HAP-1 (cell line): Measurements from ENCODE around the gene TRMT10B.
"Not testable (repeated sequence)": the region's sequence is repeated elsewhere in the genome, so short reads cannot be mapped to it uniquely, and the experiment has no call there.

Experiments
- DNase-seq, 2 experiments: peaks; one replicate each; pipeline ENCODE4 v3.0.0-alpha.2; 2016 to 2020; ENCODE audit warnings: low spot score in 2 of 2
- H3K27me3 ChIP-seq: fragments of 250-450 bp; sonication (Bioruptor Pico); 2 replicates; pipeline ENCODE4 v1.5.1; 2020; ENCODE audit warnings: low read depth, mild to moderate bottlenecking, moderate library complexity
- H3K36me3 ChIP-seq: fragments of 250-450 bp; sonication (Bioruptor Pico); replicated peaks from 2 replicates; pipeline ENCODE4 v1.5.1; 2020; ENCODE audit warnings: mild to moderate bottlenecking
- H3K4me1 ChIP-seq: fragments of 250-450 bp; sonication (Bioruptor Pico); 2 replicates; pipeline ENCODE4 v1.5.1; 2020; ENCODE audit warnings: mild to moderate bottlenecking
- H3K4me3 ChIP-seq: fragments of 250-450 bp; sonication (Bioruptor Pico); 2 replicates; pipeline ENCODE4 v1.5.1; 2020; ENCODE audit warnings: mild to moderate bottlenecking, moderate library complexity
- H3K9me3 ChIP-seq: fragments of 250-450 bp; sonication (Bioruptor Pico); 2 replicates; pipeline ENCODE4 v1.5.1; 2020; ENCODE audit warnings: mild to moderate bottlenecking, moderate library complexity
- in situ Hi-C: fragments of 300-500 bp; cut with MboI; formaldehyde crosslinking; loops from 3 replicates; pipeline ENCODE4 v1.14.3; 2020; ENCODE audit warnings: low sequenced_read_pairs, inconsistent platforms, mixed read lengths

Gene TRMT10B

DNA sequence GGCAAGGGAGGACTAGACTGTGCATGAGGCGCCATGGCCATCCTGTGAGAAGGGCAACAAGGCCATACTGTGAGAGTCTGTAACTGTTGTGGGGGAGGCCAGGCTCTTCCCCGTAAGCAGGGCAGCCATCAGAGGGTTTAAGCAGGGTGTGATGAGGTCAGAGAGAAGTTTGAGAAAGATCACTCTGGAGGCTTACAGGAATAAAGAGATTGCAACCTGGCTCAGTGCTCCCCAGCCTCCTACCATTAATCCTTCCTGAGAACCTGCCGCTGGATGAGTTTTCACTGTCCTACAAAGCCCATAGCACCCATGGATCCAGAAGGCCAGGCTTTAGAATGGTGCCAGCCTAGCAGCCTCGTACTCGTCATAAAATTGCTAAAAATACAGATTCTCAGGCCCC lies 14.4 kb upstream of the TRMT10B start:
- Histone ChIP-seq H3K9me3 (no peaks in the 10 kb centered on the region), H3K27me3 (no peaks in the 10 kb centered on the region), H3K4me3 (no peak overlapping the region), H3K36me3 (no peaks in the 10 kb centered on the region), H3K4me1 (no peaks in the 10 kb centered on the region)
- DNase-seq: no peak
- in situ Hi-C loops: no loop called here

DNA sequence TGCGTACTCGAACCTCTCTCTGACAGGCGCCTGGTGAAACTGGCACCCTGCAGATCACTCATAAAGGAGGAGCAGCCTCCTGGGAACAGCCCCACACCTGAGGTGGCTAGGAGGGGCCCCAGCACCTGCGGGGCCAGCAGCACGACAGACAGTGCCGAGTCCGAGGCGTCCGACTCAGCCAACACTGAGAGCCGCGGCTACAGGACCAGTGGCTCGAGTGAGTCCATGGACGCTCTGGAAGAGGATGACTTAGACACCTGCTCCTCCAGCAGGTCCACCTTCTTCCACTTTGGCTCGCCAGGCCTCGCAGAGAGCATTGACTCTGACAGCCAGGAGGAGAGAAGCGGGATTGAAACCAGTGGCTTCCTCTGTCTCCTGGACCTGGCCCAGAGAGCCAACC lies 13.5 kb upstream of the TRMT10B start:
- Histone ChIP-seq H3K4me1 (no peaks in the 10 kb centered on the region), H3K9me3 (no peaks in the 10 kb centered on the region), H3K4me3 (no peak overlapping the region), H3K36me3 (no peaks in the 10 kb centered on the region), H3K27me3 (no peaks in the 10 kb centered on the region)
- DNase-seq: no peak
- in situ Hi-C loops: no loop called here

- Histone ChIP-seq H3K27me3 (no peaks in the 10 kb centered on the region), H3K4me3 (no peak overlapping the region), H3K9me3 (no peaks in the 10 kb centered on the region), H3K4me1 (no peaks in the 10 kb centered on the region), H3K36me3 (no peaks in the 10 kb centered on the region)
- in situ Hi-C loops: no loop called here
- DNase-seq: no peak
Observed at GRCh38 chr9:37740631-37741328, 12.8 kb upstream of the TRMT10B start.

DNA sequence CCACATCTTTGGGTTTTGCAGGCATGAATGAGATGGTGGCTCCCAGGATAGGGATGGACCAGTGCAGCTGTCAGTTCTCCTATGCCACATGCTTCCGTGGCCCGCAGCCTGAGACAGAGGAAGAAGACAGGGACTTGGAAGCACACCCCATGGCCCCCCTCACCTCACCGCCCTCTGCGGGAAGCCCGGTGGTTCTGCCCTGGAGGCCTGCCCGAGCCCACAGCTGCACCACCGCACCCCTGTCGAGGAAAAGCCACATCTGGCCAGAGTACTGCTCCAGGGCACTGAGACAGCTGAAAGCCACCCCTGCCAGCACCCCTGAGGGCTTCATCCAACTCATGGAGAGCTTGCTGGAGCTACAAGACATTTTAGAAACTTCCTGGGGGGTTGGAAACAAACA lies 7.6 kb upstream of the TRMT10B start:
- no peaks in the 10 kb centered on the region for H3K36me3 ChIP-seq
- H3K27me3 ChIP-seq: no peaks in the 10 kb centered on the region
- H3K4me1 ChIP-seq: no peaks in the 10 kb centered on the region
- no peaks in the 10 kb centered on the region for H3K9me3 ChIP-seq
- DNase-seq: no peak
- in situ Hi-C loops: no loop called here
- H3K4me3 ChIP-seq: no peak overlapping the region

DNA sequence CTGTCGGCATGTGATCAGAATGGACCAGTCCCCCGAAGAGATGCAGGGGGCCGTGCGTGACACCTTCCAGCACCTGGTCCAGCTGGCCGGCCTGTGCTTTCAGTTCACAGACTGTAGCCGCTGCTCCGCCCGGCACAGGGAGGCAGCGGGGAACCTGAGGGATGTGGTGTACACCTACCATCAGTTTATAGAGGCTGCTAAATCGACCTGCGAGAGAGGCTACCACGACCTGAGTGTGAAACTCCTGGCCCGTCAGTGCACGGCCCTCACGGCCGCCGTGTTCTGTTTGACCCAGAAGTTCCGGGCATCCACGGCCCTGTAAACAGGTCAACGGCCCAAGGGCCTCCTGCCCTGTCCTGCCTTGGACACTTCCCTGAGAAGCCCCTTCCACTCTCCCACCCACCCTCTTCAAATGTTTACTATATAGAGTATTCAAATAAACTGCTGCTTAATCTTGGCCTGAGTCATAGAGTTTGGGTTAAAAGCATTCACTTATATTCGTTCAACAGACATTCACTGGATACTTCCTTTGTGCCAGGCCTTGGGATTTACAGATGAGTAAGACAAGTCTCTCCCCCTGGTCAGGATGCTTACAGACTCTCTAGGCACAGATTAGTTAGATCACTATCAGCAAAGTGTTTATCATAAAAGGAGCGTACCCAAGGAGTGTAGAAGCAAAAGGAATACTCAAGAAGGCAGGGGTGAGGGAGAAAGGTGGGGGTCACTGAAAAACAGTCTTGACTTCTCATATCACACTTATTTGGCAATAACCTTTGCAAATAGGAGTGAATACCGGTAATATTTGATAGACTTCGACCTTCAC lies 6.9 kb upstream of the TRMT10B start:
- H3K4me3 ChIP-seq: no peak overlapping the region
- in situ Hi-C loops: no loop called here
- no peak for DNase-seq
- H3K36me3 ChIP-seq: no peaks in the 10 kb centered on the region
- H3K27me3 ChIP-seq: no peaks in the 10 kb centered on the region
- no peaks in the 10 kb centered on the region for H3K4me1 ChIP-seq
- no peaks in the 10 kb centered on the region for H3K9me3 ChIP-seq

DNA sequence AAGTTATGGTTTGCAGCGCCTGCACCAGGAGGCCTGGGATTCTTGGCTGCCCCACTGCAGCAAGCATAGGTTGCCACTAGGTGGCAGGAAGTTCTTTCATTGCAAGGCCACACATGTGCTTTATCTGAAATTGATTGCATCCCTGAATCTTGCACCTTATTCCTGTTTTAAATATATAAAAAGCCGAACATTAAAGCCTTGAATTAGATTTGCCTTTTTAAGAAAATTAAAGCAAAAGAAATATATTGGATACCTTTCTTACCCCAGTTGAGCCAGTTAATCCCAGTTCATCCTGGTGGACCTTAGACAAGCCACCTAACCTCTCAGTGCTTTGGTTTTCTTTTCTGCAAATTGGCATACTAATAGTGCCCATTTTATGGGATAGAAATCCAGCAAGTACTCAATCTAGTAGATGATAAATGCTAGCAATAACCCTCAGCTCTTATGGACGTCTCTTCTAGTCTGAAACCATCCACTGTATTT lies 6.3 kb upstream of the TRMT10B start:
- Histone ChIP-seq H3K36me3 (no peaks in the 10 kb centered on the region), H3K9me3 (no peaks in the 10 kb centered on the region), H3K4me3 (no peak overlapping the region), H3K4me1 (no peaks in the 10 kb centered on the region), H3K27me3 (no peaks in the 10 kb centered on the region)
- peak; percentile 65 to 77 for DNase-seq
- in situ Hi-C loops: no loop called here

GRCh38 chr9:37749129-37749528 lies 4.5 kb upstream of the TRMT10B start:
- no peak for DNase-seq
- Histone ChIP-seq H3K27me3 (no peaks in the 10 kb centered on the region), H3K4me3 (no peak overlapping the region), H3K36me3 (no peaks in the 10 kb centered on the region), H3K4me1 (peaks cover 6% of the 10 kb centered on the region; the same call in 1 of the 2 replicates), H3K9me3 (peaks cover 3% of the 10 kb centered on the region; the same call in 1 of the 2 replicates)
- in situ Hi-C loops: no loop called here

- Histone ChIP-seq H3K36me3 (no peaks in the 10 kb centered on the region), H3K27me3 (no peaks in the 10 kb centered on the region), H3K4me3 (no peak overlapping the region), H3K4me1 (peaks cover 7% of the 10 kb centered on the region; the same call in 1 of the 2 replicates), H3K9me3 (peaks cover 3% of the 10 kb centered on the region; the same call in 1 of the 2 replicates)
- in situ Hi-C loops: loop anchor here (10.0 kb wide), 1 partner anchor 156 kb away; the partner anchor contains the start of gene TOMM5
- DNase-seq: no peak
Observed at GRCh38 chr9:37751186-37751585, 2.4 kb upstream of the TRMT10B start.

DNA sequence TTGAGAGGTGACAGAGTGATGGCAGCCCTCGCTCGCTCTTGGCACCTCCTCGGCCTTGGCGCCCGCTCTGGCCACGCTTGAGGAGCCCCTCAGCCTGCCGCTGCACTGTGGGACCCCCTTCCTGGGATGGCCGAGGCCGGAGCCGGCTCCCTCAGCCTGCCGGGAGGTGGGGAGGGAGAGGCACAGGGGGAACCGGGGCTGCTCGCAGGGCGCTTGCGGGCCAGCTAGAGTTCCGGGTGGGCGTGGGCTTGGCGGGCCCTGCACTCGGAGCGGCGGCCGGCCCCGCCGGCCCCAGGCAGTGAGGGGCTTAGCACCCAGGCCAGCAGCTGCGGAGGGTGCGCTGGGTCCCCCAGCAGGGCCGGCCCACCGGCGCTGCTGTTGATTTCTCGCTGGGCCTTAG lies 1.9 kb upstream of the TRMT10B start:
- not testable (repeated sequence) for H3K36me3 ChIP-seq, H3K4me3 ChIP-seq, H3K9me3 ChIP-seq, H3K4me1 ChIP-seq, H3K27me3 ChIP-seq, DNase-seq
- in situ Hi-C loops: loop anchor here (10.0 kb wide), 1 partner anchor 157 kb away; the partner anchor contains the start of gene TOMM5

GRCh38 chr9:37752112-37752511 lies 1.5 kb upstream of the TRMT10B start:
- not testable (repeated sequence) for H3K9me3 ChIP-seq, H3K27me3 ChIP-seq, H3K4me3 ChIP-seq, DNase-seq, H3K4me1 ChIP-seq, H3K36me3 ChIP-seq
- in situ Hi-C loops: loop anchor here (10.0 kb wide), 1 partner anchor 157 kb away; the partner anchor contains the start of gene TOMM5

DNA sequence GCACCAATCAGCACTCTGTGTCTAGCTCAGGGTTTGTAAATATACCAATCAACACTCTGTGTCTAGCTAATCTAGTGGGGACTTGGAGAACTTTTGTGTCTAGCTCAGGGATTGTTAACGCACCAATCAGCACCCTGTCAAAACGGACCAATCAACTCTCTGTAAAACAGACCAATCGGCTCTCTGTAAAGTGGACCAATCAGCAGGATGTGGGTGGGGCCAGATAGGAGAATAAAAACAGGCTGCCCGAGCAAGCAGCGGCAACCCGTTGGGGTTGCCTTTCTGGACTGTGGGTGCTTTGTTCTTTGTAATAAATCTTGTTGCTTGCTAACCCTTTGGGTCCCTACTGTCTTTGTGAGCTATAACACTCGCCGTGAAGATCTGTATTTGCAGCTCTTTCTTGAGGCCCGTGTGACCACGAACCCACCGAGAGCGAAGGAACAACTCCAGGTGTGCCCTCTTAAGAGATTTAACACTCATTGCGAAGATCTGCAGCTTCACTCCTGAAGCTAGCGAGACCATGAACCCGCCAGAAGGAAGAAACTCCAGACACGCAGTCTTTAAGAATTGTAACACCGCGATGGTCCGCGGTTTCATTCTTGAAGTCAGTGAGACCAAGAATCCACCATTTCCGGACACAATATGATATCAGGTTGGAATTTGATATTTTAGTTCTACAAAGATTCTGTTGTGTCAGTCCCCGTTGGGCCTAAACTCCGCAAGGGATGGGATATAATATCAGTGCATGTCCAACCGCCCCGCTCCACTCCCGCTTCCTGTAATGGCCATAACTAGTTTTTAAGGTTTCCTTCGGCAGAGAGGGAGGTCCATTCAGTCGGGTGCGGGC lies 740 bp upstream of the TRMT10B start:
- Histone ChIP-seq H3K4me1 (peaks cover 7% of the 10 kb centered on the region; the same call in 1 of the 2 replicates), H3K9me3 (peaks cover 3% of the 10 kb centered on the region; the same call in 1 of the 2 replicates), H3K27me3 (no peaks in the 10 kb centered on the region), H3K36me3 (no peaks in the 10 kb centered on the region), H3K4me3 (peak overlapping the region; percentile 71)
- in situ Hi-C loops: loop anchor here (10.0 kb wide), 1 partner anchor 158 kb away; the partner anchor contains the start of gene TOMM5
- DNase-seq: peak in 1 of 2 experiments; percentile 23

GRCh38 chr9:37758747-37759146 lies 5.1 kb downstream of the TRMT10B start:
- DNase-seq: no peak
- H3K27me3 ChIP-seq: no peaks in the 10 kb centered on the region
- no peaks in the 10 kb centered on the region; the same call in 1 of the 2 replicates for H3K9me3 ChIP-seq
- no peak overlapping the region for H3K4me3 ChIP-seq
- no peaks in the 10 kb centered on the region for H3K36me3 ChIP-seq
- in situ Hi-C loops: loop anchor here (10.0 kb wide), 1 partner anchor 164 kb away; the partner anchor contains the start of gene TOMM5
- H3K4me1 ChIP-seq: peaks cover 3% of the 10 kb centered on the region; the same call in 1 of the 2 replicates
